ENCODE results near the gene VPS29. TPM values are rescaled to one million over a fixed set of nuclear protein-coding genes. Genes with fewer than 3 reads are reported as not detected.
A peak's percentile ranks its signal among the peaks of the same experiment; 100 is the strongest.

VPS29 gene
- total and polyA plus RNA-seq, 9 of the 15 experiments (the other 6 are each of a cell fraction or from before 2014, with no cell fraction given): 85.8 to 638 (median 272) TPM

DNA sequence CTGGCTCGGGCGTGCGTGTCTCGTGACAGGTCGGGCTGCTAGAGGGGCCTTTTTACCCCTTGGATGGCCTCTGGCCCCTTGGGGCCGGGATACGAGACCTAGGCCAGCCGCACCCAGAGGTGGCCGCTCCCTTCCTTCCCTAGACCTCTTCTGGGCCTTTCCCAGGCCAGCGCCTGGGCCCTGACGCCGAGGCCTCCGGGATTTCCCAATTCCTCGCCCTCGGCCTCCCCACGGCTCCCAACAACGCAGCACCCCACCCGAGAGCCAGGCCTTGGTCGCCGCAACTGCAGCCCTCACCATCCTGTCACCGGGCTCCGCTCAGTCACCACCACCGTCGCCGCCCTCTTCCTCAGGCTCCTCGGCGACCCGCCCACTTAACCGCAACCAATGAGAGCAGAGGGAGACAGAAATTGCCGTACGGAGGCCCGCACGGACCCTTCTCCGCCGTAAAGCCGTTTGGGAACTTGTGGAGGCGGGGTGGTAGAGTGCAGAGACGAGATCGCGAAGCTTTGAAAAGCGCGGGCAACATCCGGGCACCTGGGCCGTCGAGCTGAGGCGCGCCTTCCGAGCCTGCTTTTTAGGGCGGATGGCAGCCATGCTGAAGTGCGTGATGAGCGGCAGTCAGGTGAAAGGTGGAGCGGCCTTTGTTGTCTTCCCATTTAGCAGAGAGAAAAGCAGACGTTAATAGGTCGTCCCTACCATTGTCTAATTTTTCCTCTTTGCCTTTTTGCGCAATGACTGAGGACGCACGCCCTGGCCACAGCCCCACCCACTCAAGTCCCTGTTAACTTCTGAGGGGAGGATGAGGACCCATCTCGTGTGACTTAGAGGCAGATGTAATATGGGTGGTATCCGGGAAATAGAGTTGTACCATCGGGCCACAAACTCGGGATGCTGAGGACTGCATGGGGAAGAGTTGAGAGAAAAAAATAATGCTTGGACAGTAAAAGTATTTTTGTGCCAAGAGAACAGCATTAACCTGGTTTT is at the start of gene VPS29, which contains the start of gene RAD9B (continued):
- TF ChIP-seq, protein P1, sequence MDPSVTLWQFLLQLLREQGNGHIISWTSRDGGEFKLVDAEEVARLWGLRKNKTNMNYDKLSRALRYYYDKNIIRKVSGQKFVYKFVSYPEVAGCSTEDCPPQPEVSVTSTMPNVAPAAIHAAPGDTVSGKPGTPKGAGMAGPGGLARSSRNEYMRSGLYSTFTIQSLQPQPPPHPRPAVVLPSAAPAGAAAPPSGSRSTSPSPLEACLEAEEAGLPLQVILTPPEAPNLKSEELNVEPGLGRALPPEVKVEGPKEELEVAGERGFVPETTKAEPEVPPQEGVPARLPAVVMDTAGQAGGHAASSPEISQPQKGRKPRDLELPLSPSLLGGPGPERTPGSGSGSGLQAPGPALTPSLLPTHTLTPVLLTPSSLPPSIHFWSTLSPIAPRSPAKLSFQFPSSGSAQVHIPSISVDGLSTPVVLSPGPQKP (CRISPR knock-in tag; IDR thresholded peaks at IDR 0.05): no peak
- TF ChIP-seq EGR1 (conservative IDR thresholded peaks at IDR 0.05) (peak; percentile 80), FOXO4 (CRISPR knock-in tag; IDR thresholded peaks at IDR 0.05) (peak; percentile 77; the same call in 1 of the 2 replicates), PCBP1 (IDR thresholded peaks at IDR 0.05; ENCODE audit: low read depth, low read length, poor library complexity, severe bottlenecking) (peak; percentile 61), ZNF609 (CRISPR knock-in tag; IDR thresholded peaks at IDR 0.05; ENCODE audit: borderline replicate concordance) (peak; percentile 98), KLF16 (IDR thresholded peaks at IDR 0.05) (peak; percentile 88), ETV6 (IDR thresholded peaks at IDR 0.05; ENCODE audit: borderline replicate concordance in 1 of 2, low read depth in 2 of 2, low read length in 1 of 2) (0 out of 4 replicates have a peak, but pooled peaks of 1 of the 2 experiments have one; percentile 1), ETV6 (CRISPR knock-in tag; IDR thresholded peaks at IDR 0.05; ENCODE audit: borderline replicate concordance) (peak; percentile 95), YY1 (IDR thresholded peaks at IDR 0.05; ENCODE audit: borderline replicate concordance in 1 of 3, control insufficient read depth in 1 of 3, extremely low read depth in 1 of 3, insufficient read depth in 3 of 3, insufficient read length in 1 of 3, insufficient replicate concordance in 2 of 3, low read depth in 1 of 3, low read length in 2 of 3) (peak; percentile 59 to 88 (median 88)), ZNF444 (CRISPR knock-in tag; IDR thresholded peaks at IDR 0.05) (0 out of 2 replicates have a peak, but pooled peaks have one; percentile 43), POLR2B (IDR thresholded peaks at IDR 0.05; ENCODE audit: low read depth, partially characterized antibody) (peak; percentile 95), TEAD1 (CRISPR knock-in tag; IDR thresholded peaks at IDR 0.05) (peak; percentile 89 to 96), CAMTA2 (CRISPR knock-in tag; conservative IDR thresholded peaks at IDR 0.05) (no peak), ZNF766 (CRISPR knock-in tag; conservative IDR thresholded peaks at IDR 0.05) (peak; percentile 87), ZBTB8A (IDR thresholded peaks at IDR 0.05; ENCODE audit: partially characterized antibody) (no peak)
- TF ChIP-seq, protein P2, sequence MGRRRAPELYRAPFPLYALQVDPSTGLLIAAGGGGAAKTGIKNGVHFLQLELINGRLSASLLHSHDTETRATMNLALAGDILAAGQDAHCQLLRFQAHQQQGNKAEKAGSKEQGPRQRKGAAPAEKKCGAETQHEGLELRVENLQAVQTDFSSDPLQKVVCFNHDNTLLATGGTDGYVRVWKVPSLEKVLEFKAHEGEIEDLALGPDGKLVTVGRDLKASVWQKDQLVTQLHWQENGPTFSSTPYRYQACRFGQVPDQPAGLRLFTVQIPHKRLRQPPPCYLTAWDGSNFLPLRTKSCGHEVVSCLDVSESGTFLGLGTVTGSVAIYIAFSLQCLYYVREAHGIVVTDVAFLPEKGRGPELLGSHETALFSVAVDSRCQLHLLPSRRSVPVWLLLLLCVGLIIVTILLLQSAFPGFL (CRISPR knock-in tag; IDR thresholded peaks at IDR 0.05): no peak

Measured in K562 (cell line).